Activated naive CD4-positive, alpha-beta T cell treated with anti-CD3 and anti-CD28 coated beads, Interleukin-2, amount 50 U/mL, for 16 hours (primary cell): ENCODE results near the gene KCTD11.
"Not testable (repeated sequence)": the region's sequence is repeated elsewhere in the genome, so short reads cannot be mapped to it uniquely, and the experiment has no call there.

Experiments
- DNase-seq: peaks from one replicate; pipeline ENCODE4 v3.0.0-alpha.2; 2020

The KCTD11 gene

GRCh38 chr17:7322520-7323194 lies 29.3 kb upstream of the KCTD11 start:
- no peak for DNase-seq

- peak; percentile 64 for DNase-seq
These were observed 28.1 kb upstream of the KCTD11 start for GRCh38 chr17:7323731-7324437.

GRCh38 chr17:7324438-7324779 lies 27.6 kb upstream of the KCTD11 start:
- no peak for DNase-seq

GRCh38 chr17:7325031-7325528 lies 26.9 kb upstream of the KCTD11 start:
- DNase-seq: no peak

GRCh38 chr17:7326186-7326585 lies 25.8 kb upstream of the KCTD11 start:
- DNase-seq: no peak

GRCh38 chr17:7327056-7327455 lies 24.9 kb upstream of the KCTD11 start:
- no peak for DNase-seq

- no peak for DNase-seq
These were observed 24.5 kb upstream of the KCTD11 start for GRCh38 chr17:7327501-7327900.

- DNase-seq: no peak
These were observed 24.0 kb upstream of the KCTD11 start for GRCh38 chr17:7328009-7328408.

- no peak for DNase-seq
These were observed 23.1 kb upstream of the KCTD11 start, which contains the start of gene NEURL4 for GRCh38 chr17:7328840-7329373. NEURL4 (minus strand) TSS chr17:7329335; CDS start chr17:7329312, 23 bp downstream.

- DNase-seq: peak; percentile 96
These were observed 22.5 kb upstream of the KCTD11 start for GRCh38 chr17:7329374-7329996.

- DNase-seq: peak; percentile 83
These were observed 21.8 kb upstream of the KCTD11 start for GRCh38 chr17:7329997-7330637.

GRCh38 chr17:7330638-7331015 lies 21.3 kb upstream of the KCTD11 start:
- DNase-seq: peak; percentile 12

- no peak for DNase-seq
These were observed 19.9 kb upstream of the KCTD11 start for GRCh38 chr17:7332111-7332510.

- not testable (repeated sequence) for DNase-seq
These were observed 19.3 kb upstream of the KCTD11 start for GRCh38 chr17:7332600-7333069.

GRCh38 chr17:7334938-7335538 lies 16.9 kb upstream of the KCTD11 start:
- DNase-seq: no peak

GRCh38 chr17:7335765-7336164 lies 16.2 kb upstream of the KCTD11 start:
- DNase-seq: not testable (repeated sequence)

- DNase-seq: peak; percentile 83
These were observed 15.5 kb upstream of the KCTD11 start, which contains the start of gene ACAP1 for GRCh38 chr17:7336240-7337175. ACAP1 (plus strand) TSS chr17:7336529; CDS start chr17:7336735, 206 bp downstream.

GRCh38 chr17:7337600-7337999 lies 14.4 kb upstream of the KCTD11 start:
- DNase-seq: not testable (repeated sequence)

GRCh38 chr17:7340179-7340578 lies 11.8 kb upstream of the KCTD11 start:
- DNase-seq: no peak

GRCh38 chr17:7341842-7342241 lies 10.1 kb upstream of the KCTD11 start:
- no peak for DNase-seq

GRCh38 chr17:7343250-7343649 lies 8.7 kb upstream of the KCTD11 start:
- DNase-seq: no peak
